ENCODE results near the gene RBMS1. TPM values are rescaled to one million over a fixed set of nuclear protein-coding genes. Genes with fewer than 3 reads are reported as not detected.

The RBMS1 gene
- total and polyA plus RNA-seq, 2 of the 13 experiments (the other 11 are each of a cell fraction or from before 2014, with no cell fraction given), result 55.5 to 110 TPM

DNA sequence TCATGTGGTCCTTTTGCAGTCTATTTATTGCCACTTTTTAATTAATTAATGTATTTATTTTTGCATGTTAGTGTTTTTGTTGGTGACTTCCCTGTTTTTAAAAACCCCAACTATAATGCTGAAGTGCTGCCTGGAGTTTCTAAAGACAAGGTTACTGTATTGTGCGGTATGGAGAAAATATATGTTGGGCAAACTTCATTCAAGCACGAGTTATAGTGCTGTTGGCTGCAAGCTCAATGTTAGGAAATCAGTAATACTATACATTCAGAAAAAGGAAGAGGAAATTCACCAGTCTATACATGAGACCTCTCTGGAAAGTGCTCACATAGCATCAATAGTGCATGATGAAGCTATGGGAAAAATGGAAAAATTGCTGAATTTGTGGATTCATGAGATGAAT is 15.4 kb upstream of the RBMS1 start:
- Histone ChIP-seq H2AFZ (ENCODE audit: low read length) (no peak overlapping the region), H3K4me1 (ENCODE audit: insufficient read depth, low read length) (peaks cover 15% of the 10 kb centered on the region), H3K4me2 (ENCODE audit: low read depth, low read length) (no peak overlapping the region), H4K20me1 (ENCODE audit: insufficient read depth, low read length) (no peaks in the 10 kb centered on the region), H3K36me3 (replicated peaks in 1 of 2; ENCODE audit: control insufficient read depth in 1 of 2, insufficient read depth in 2 of 2, low read length in 2 of 2) (no peaks in the 10 kb centered on the region), H3K27ac (ENCODE audit: extremely low read length, insufficient read depth, low read length) (no peak overlapping the region), H3K9ac (ENCODE audit: insufficient read depth, low read depth, low read length) (no peak overlapping the region), H3K9me3 (ENCODE audit: low read length) (no peaks in the 10 kb centered on the region), H3K27me3 (ENCODE audit: control insufficient read depth in 1 of 2, insufficient read depth in 2 of 2, low read length in 2 of 2) (peaks cover 0 to 26% of the 10 kb centered on the region in 2 experiments; a peak in 2 of 5 replicates), H3K79me2 (ENCODE audit: insufficient read depth, low read length) (no peaks in the 10 kb centered on the region), H3K4me3 (replicated peaks in 1 of 3; ENCODE audit: insufficient read depth in 1 of 3, low read depth in 2 of 3, low read length in 3 of 3) (no peak overlapping the region)
- 48% methylated on average over 2 of the region's 2 CpGs for WGBS (ENCODE audit: low lambda C conversion rate)
- BruUV-seq (replicated peaks), result no TSS peak
- ChIA-PET POLR2A (no interaction called here), CTCF (ENCODE audit: low intra/inter-chr PET ratio, low total read pairs) (no interaction called here)
- DNase-seq (ENCODE audit: low spot score), result no peak
- no peak for TF ChIP-seq SMYD3 (CRISPR knock-in tag; IDR thresholded peaks at IDR 0.05)
- no peak for TF ChIP-seq DNMT3B (CRISPR knock-in tag; conservative IDR thresholded peaks at IDR 0.05)
- TF ChIP-seq HNRNPH1 (optimal IDR thresholded peaks at IDR 0.05; ENCODE audit: low read depth, low read length), result no peak
- TF ChIP-seq, protein P1, sequence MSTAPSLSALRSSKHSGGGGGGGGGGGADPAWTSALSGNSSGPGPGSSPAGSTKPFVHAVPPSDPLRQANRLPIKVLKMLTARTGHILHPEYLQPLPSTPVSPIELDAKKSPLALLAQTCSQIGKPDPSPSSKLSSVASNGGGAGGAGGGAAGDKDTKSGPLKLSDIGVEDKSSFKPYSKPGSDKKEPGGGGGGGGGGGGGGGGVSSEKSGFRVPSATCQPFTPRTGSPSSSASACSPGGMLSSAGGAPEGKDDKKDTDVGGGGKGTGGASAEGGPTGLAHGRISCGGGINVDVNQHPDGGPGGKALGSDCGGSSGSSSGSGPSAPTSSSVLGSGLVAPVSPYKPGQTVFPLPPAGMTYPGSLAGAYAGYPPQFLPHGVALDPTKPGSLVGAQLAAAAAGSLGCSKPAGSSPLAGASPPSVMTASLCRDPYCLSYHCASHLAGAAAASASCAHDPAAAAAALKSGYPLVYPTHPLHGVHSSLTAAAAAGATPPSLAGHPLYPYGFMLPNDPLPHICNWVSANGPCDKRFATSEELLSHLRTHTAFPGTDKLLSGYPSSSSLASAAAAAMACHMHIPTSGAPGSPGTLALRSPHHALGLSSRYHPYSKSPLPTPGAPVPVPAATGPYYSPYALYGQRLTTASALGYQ (CRISPR knock-in tag; IDR thresholded peaks at IDR 0.05), result no peak
- no peak for TF ChIP-seq ZBTB10 (CRISPR knock-in tag; IDR thresholded peaks at IDR 0.05; ENCODE audit: borderline replicate concordance)
- TF ChIP-seq ZNF552 (CRISPR knock-in tag; IDR thresholded peaks at IDR 0.05; ENCODE audit: borderline replicate concordance), result no peak
- TF ChIP-seq ETS1 (CRISPR knock-in tag; IDR thresholded peaks at IDR 0.05), result no peak
- no peak for TF ChIP-seq ZSCAN29 (CRISPR knock-in tag; conservative IDR thresholded peaks at IDR 0.05)
- no peak for TF ChIP-seq ZNF350 (CRISPR knock-in tag; IDR thresholded peaks at IDR 0.05; ENCODE audit: borderline replicate concordance, low read depth)
- TF ChIP-seq ZNF639 (CRISPR knock-in tag; conservative IDR thresholded peaks at IDR 0.05), result no peak
- TF ChIP-seq POLR2AphosphoS5 (IDR thresholded peaks at IDR 0.05; ENCODE audit: low read depth, low read length), result no peak
- no peak for TF ChIP-seq REPIN1 (CRISPR knock-in tag; IDR thresholded peaks at IDR 0.05; ENCODE audit: borderline replicate concordance, low read depth)
- FAIRE-seq, result no peak
- no peak for ATAC-seq
- intact Hi-C loops (cut with micrococcal nuclease; ENCODE audit: unreplicated experiment) (no loop called here), in situ Hi-C loops (cut with HindIII; ENCODE audit: extremely low pct_ligation_motif_present, low pct_unique_long_range_greater_than_20kb) (no loop called here)

All from HepG2 (cell line).